ENCODE measurements around the gene PYCR2. TPM values are rescaled to one million over a fixed set of nuclear protein-coding genes. Genes with fewer than 3 reads are reported as not detected.

Gene PYCR2
- 147 TPM for polyA plus RNA-seq (2012; ENCODE audit: insufficient read length, low read depth)

GRCh38 chr1:225923692-225924555 lies at the start of gene PYCR2:
PYCR2 (minus strand) TSS chr1:225924250; CDS start chr1:225924110, 140 bp downstream.
- TF ChIP-seq TAF1 (IDR thresholded peaks at IDR 0.05; ENCODE audit: borderline replicate concordance, insufficient read depth, low read length) (peak; percentile 70), POLR2AphosphoS5 (IDR thresholded peaks at IDR 0.05; ENCODE audit: low read depth, low read length) (peak; percentile 92), SIN3A (IDR thresholded peaks at IDR 0.05; ENCODE audit: borderline replicate concordance, insufficient read depth, low read length) (peak; percentile 81; the same call in 1 of the 2 replicates), REST (IDR thresholded peaks at IDR 0.05; ENCODE audit: insufficient read depth in 1 of 2, low read depth in 2 of 2, low read length in 2 of 2) (peak in 1 of 2 experiments; percentile 71; a peak in 2 of 4 replicates), FOXP2 (optimal IDR thresholded peaks at IDR 0.05; ENCODE audit: borderline replicate concordance, extremely low read depth, extremely low read length, insufficient read depth) (no peak)

- TF ChIP-seq POLR2AphosphoS5 (IDR thresholded peaks at IDR 0.05; ENCODE audit: low read depth, low read length) = no peak
- TF ChIP-seq TAF1 (IDR thresholded peaks at IDR 0.05; ENCODE audit: borderline replicate concordance, insufficient read depth, low read length) = no peak
- no peak for TF ChIP-seq FOXP2 (optimal IDR thresholded peaks at IDR 0.05; ENCODE audit: borderline replicate concordance, extremely low read depth, extremely low read length, insufficient read depth)
- no peak for TF ChIP-seq REST (IDR thresholded peaks at IDR 0.05; ENCODE audit: insufficient read depth in 1 of 2, low read depth in 2 of 2, low read length in 2 of 2)
- no peak for TF ChIP-seq SIN3A (IDR thresholded peaks at IDR 0.05; ENCODE audit: borderline replicate concordance, insufficient read depth, low read length)
Measured at GRCh38 chr1:225973158-225973557, 49.1 kb upstream of the PYCR2 start.

GRCh38 chr1:225972344-225973152 lies 48.5 kb upstream of the PYCR2 start:
- no peak for TF ChIP-seq SIN3A (IDR thresholded peaks at IDR 0.05; ENCODE audit: borderline replicate concordance, insufficient read depth, low read length)
- no peak for TF ChIP-seq POLR2AphosphoS5 (IDR thresholded peaks at IDR 0.05; ENCODE audit: low read depth, low read length)
- TF ChIP-seq REST (IDR thresholded peaks at IDR 0.05; ENCODE audit: insufficient read depth in 1 of 2, low read depth in 2 of 2, low read length in 2 of 2) = no peak
- no peak for TF ChIP-seq FOXP2 (optimal IDR thresholded peaks at IDR 0.05; ENCODE audit: borderline replicate concordance, extremely low read depth, extremely low read length, insufficient read depth)
- no peak for TF ChIP-seq TAF1 (IDR thresholded peaks at IDR 0.05; ENCODE audit: borderline replicate concordance, insufficient read depth, low read length)

GRCh38 chr1:225965231-225965630 lies 41.2 kb upstream of the PYCR2 start:
- TF ChIP-seq FOXP2 (optimal IDR thresholded peaks at IDR 0.05; ENCODE audit: borderline replicate concordance, extremely low read depth, extremely low read length, insufficient read depth) = no peak
- TF ChIP-seq TAF1 (IDR thresholded peaks at IDR 0.05; ENCODE audit: borderline replicate concordance, insufficient read depth, low read length) = no peak
- TF ChIP-seq POLR2AphosphoS5 (IDR thresholded peaks at IDR 0.05; ENCODE audit: low read depth, low read length) = no peak
- no peak for TF ChIP-seq SIN3A (IDR thresholded peaks at IDR 0.05; ENCODE audit: borderline replicate concordance, insufficient read depth, low read length)
- no peak for TF ChIP-seq REST (IDR thresholded peaks at IDR 0.05; ENCODE audit: insufficient read depth in 1 of 2, low read depth in 2 of 2, low read length in 2 of 2)

Measured in PFSK-1 (cell line).